Fibroblast of skin of abdomen (primary cell): ENCODE results near the gene PLPP4.

ENCODE experiments used
- DNase-seq: peaks from one replicate; pipeline ENCODE4 v3.0.0-alpha.2; 2013

PLPP4 gene

DNA sequence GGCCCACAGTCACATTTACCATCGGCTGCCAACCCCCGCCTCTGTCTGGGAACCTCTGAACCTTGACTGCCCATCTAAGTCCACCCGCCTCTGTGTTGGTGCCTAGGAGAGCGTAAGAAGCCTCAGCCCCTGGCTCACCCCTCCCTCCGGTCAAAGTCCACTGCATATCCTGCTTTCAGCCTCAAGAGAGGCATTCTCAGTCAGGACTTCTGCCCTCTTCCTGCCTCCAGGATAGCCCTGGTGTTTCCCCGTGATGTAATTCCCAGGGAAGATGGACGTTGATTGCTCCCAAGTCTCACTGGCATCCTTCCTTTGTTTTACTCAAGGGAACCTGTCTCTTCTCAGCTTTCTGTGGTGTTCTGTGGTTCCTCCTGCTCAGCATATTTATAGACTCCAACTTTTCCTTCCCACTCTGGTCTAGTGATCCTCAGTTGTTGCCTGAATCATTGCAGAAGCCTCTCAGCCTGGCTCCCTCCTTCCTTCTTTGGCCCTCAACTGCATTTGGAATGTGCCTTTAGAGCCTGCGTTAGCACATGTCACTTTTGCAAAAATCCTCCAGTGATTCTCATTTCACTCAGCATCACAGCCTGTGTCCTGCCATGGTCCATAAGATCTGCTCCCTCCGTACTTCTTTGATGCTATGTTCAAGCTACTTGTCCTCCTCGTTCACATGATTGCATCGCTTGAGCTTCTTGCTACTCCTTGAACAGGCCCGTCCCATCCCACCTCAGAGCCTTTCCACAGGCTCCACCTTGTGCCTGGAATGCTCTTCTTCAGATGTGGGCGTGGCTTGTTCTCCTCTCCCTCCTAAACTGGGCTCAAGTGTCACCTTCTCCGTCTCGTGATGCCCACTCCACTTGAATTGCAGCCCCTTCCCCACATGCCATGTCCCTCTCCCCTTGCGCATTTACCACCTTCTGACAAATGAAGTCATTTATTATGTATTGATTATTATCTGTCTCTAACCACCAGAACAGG is 124.2 kb downstream of the PLPP4 start:
- DNase-seq: peak; percentile 2

DNA sequence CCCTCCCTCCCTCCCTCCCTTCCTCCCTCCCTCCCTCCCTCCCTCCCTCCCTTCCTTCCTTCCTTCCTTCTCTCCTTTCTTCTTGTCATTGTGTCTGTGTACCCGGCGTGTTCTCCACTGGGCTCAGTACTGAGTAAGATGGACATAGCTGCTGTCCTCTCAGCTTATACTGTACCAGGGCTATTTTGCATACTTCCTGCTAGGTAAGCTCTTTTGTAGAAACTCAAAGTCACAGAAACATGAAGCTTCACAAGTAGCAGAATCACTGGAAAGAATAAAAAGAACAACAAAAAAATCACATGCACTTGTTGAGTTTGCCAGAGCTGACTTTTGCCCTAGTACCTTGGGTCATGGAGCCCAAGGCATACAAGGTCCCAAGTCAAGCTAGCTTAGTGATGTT is 125.7 kb downstream of the PLPP4 start:
- no peak for DNase-seq

DNA sequence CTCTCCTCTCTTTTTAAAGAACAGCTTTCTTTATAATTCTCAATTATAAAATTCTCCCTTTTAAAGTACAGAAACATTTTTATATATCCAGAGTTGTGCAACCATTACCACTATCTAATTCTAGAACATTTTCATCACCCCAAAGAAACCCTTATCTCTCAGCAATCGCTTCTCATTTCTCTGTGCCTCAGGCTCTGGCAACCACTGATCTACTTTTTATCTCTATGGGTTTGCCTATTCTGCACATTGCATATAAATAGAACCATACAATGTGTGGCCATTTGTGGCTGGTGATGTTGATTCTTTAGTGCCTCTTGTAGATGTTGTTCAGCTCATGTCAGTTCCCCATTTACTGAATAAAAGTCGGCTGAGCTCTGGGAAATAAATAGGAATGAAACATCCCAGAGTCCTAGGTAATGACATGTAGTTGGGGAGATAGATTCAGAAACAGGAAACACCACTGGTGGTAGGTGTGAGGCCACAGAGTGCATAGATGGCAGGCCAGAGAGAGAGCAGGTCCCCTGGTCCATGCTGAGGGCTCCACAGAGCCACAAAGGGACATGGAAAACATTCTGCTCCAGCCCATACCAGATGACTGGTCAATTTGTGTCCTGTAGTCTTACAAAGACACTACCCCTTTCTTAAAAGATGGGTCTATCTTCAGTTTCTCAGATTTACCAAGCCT is 126.5 kb downstream of the PLPP4 start:
- DNase-seq: no peak

DNA sequence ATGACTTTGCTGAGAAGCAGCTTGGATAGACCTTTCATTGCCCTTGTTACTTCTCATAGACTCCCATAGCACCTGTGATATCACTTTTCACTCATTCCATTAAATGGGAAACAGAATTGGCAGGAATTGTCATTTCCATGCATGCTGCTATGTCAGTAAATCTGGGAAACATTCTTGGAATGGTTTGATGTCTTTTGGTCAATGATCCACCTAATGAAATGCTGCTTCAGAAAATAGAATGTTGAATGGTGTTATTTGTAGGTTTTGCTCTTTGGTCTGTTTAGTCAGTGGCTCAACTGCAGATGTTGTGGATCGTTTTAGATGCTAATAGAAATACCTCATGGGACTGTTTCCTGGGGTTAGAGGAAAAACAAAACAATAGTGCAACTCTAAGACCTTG is 127.8 kb downstream of the PLPP4 start:
- DNase-seq: no peak

GRCh38 chr10:120586471-120586872 is 129.4 kb downstream of the PLPP4 start:
- peak; percentile 51 for DNase-seq

DNA sequence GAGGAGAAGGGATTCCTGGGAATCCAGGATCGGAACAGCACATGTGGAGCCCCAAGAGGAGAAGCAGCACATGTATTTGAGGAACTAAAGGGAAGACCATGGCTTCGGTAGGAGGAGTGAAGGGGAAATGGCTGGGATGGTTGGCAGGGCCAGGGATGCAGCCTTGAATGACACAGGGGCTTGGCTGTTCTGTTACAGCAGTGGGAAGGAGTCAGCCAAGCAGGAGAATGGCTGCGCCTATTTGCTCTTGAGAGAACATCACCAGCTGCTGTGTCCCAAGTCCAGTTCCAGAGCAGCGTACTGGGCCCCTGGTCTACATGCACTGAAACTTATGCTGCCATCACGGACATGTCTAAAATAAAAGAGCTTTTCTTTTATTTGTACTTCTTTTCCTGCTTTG is 130.0 kb downstream of the PLPP4 start:
- no peak for DNase-seq

GRCh38 chr10:120588311-120588710 is 131.3 kb downstream of the PLPP4 start:
- DNase-seq: no peak

DNA sequence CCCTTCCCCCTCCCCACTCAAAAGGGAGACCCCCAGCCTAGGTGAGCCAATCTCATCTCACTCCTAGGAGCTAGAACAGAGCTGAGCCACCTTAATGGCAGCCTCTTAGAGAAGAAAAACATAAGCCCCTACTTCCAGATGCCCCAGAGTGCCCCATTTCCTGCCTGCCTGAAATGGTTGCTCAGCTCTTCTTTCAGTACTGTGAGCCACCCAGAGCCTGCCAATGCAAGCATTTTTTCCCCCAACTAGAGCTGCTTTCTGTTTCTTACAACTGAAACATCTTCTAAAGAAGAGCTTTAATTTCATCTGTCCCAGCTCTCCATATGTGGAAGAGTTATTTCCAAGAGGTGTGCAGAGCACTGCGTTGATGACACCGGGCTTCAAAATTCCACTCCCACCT is 136.7 kb downstream of the PLPP4 start:
- no peak for DNase-seq

DNA sequence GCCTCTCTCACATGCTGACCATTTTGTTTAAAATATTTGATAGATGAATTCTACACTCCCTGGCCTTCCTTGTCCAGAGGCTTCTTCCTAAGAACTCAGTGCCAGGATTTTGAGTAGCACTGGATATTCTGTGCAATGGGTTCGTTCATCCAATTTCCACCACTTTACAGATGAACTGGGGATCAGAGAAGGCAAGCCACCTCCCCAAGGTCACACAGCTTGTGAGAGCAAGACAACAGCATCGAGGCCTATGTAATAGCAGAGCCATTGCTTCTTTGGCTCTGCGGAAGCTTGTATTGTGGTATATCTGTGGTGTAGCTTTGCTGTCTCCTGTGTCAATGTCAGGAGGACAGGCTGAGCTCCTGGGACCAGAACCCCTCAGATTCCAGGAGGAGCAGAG is 140.9 kb downstream of the PLPP4 start:
- no peak for DNase-seq

GRCh38 chr10:120598386-120598785 is 141.4 kb downstream of the PLPP4 start:
- DNase-seq: no peak

DNA sequence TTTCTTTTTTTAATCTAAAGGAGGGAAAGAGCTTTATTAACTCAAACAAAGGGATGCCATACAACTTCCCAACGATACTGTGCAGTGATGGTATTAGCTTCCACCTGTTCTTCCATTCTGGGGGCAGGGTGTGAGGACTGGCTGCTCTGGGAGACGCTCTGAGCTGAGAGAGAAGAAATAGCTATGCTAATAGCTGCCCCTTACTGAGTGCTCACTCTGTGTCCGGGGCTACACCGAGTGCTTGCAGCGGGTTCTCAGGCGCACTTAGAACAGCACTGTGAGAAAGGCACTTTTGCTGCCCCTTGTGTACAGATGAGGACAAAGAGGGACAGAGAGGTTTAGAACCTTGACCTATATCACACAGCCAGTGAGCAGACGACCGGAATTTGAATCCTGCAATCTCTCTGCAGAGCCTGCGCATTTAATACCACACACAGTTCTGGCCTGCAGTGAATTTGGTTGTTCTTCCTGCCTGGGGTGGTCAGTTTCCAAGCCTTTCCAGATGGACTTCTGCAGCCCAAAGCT is 142.2 kb downstream of the PLPP4 start:
- no peak for DNase-seq

GRCh38 chr10:120600871-120601649 is 144.0 kb downstream of the PLPP4 start:
- peak; percentile 10 for DNase-seq

- DNase-seq: no peak
Observed at GRCh38 chr10:120601999-120602398, 145.0 kb downstream of the PLPP4 start.

DNA sequence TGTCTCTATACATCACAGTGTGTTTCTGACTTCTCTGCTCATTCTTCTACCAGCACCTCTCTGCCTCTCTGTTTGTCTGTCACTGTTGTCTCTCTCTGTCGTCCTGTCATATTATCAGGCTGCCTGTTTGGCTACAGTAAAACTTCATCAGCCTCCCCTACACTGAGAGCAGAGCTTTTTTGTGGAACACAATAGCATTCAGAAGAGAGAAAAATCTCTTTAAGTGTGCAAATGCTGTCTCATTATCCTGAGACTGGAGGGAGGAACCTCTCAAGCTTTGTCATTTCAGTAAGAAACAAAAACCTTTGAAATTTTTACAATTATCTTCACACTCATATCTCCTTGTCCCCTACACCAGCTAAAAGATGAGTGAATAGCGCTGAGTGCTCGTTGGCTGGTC is 148.4 kb downstream of the PLPP4 start:
- DNase-seq: no peak

- no peak for DNase-seq
Observed at GRCh38 chr10:120606051-120606764, 149.2 kb downstream of the PLPP4 start.

- DNase-seq: peak; percentile 78
Observed at GRCh38 chr10:120607016-120607709, 150.1 kb downstream of the PLPP4 start.

- DNase-seq: no peak
Observed at GRCh38 chr10:120607710-120608703, 151.0 kb downstream of the PLPP4 start.

- DNase-seq: no peak
Observed at GRCh38 chr10:120609006-120609405, 152.0 kb downstream of the PLPP4 start.

DNA sequence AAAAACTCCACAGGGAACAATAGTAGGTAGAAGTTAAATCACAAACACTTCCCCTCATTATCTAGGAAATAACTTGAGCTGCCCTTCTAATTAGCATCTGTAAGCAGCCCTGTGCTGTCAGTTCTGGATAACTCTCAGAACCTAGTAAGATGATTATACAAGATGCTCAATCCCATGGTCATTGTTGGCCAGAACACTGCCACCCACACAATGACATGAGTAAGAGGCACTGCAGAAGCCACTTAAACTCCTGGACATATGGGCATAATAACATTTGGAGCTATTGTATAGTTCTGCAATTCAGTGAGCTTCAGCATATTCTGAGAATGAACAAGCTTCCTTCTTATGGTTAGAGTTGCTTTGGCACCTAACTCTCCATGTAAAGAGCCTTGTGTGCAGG is 153.8 kb downstream of the PLPP4 start:
- no peak for DNase-seq

DNA sequence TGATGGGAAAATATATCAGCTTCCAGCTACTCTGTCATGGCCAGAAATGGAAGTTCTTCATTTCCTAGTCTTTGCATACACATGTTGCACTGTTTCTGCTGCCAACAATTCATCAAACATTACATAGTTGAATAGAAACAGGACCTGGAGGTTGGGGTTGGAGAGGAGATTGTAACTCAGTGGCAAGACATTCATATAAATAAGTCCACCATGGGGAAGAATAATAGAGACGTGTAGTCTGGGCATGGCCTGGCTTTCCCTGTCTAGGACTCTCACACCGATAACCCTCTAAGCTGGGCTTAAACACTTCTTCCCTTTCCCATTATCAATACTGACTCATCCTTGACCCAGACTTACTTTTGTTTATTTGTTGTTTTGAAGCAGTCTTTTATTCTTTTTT is 155.7 kb downstream of the PLPP4 start:
- DNase-seq: no peak
